Activated T-cell treated with anti-CD3 and anti-CD28 coated beads for 1 hour (primary cell): ENCODE data around the gene P3H3.

Experiments
- DNase-seq: peaks from one replicate; pipeline ENCODE4 v3.0.0-alpha.2; 2020; ENCODE audit warnings: low read depth

The P3H3 gene

GRCh38 chr12:6826734-6827436 lies 1.3 kb upstream of the P3H3 start:
- no peak for DNase-seq

GRCh38 chr12:6827437-6827911 lies 733 bp upstream of the P3H3 start:
- peak; percentile 31 for DNase-seq

GRCh38 chr12:6828781-6829535 lies 751 bp downstream of the P3H3 start:
- peak; percentile 27 for DNase-seq

- no peak for DNase-seq
Measured at GRCh38 chr12:6829536-6830220, 1.5 kb downstream of the P3H3 start.

- DNase-seq = no peak
Measured at GRCh38 chr12:6830286-6830890, 2.2 kb downstream of the P3H3 start.

GRCh38 chr12:6830999-6831398 lies 2.8 kb downstream of the P3H3 start:
- DNase-seq = no peak

GRCh38 chr12:6831450-6831995 lies 3.3 kb downstream of the P3H3 start:
- DNase-seq = no peak

- no peak for DNase-seq
Measured at GRCh38 chr12:6832125-6832524, 3.9 kb downstream of the P3H3 start.

- DNase-seq = no peak
Measured at GRCh38 chr12:6833189-6833890, 5.1 kb downstream of the P3H3 start.

GRCh38 chr12:6834254-6834653 lies 6.0 kb downstream of the P3H3 start:
- no peak for DNase-seq

- no peak for DNase-seq
Measured at GRCh38 chr12:6834873-6835272, 6.7 kb downstream of the P3H3 start.

- no peak for DNase-seq
Measured at GRCh38 chr12:6836851-6837250, 8.6 kb downstream of the P3H3 start.

- no peak for DNase-seq
Measured at GRCh38 chr12:6837370-6838060, 9.3 kb downstream of the P3H3 start.

- no peak for DNase-seq
Measured at GRCh38 chr12:6838854-6839253, 10.6 kb downstream of the P3H3 start.

GRCh38 chr12:6839482-6840201 lies 11.4 kb downstream of the P3H3 start:
- no peak for DNase-seq

- no peak for DNase-seq
Measured at GRCh38 chr12:6840330-6840729, 12.1 kb downstream of the P3H3 start.

GRCh38 chr12:6840761-6841515 lies 12.7 kb downstream of the P3H3 start, which contains the start of gene GNB3:
Gene GNB3 (plus strand): TSS chr12:6840925. CDS start chr12:6841288, 363 bp downstream.
- DNase-seq = no peak

GRCh38 chr12:6842075-6842474 lies 13.9 kb downstream of the P3H3 start:
- DNase-seq = no peak

GRCh38 chr12:6843118-6843902 lies 15.1 kb downstream of the P3H3 start:
- no peak for DNase-seq
